HepG2 (cell line): Measurements from ENCODE around the gene CYP46A1.

Source experiments
- CEBPB ChIP-seq: IDR thresholded peaks from 2 replicates; pipeline ENCODE4 v1.6.1; 2011; ENCODE audit warnings: low read depth, low read length, improper control_type of control experiment, borderline replicate concordance
- ETV6 ChIP-seq: sonication (generic); formaldehyde crosslinking; conservative IDR thresholded peaks from 2 replicates; pipeline ENCODE4 v1.4.0; 2020; ENCODE audit warnings: missing genetic modification reagents
- MAX ChIP-seq: IDR thresholded peaks from 2 replicates; pipeline ENCODE4 v1.6.1; 2012; ENCODE audit warnings: inconsistent platforms
- RXRA ChIP-seq: sonication (generic); formaldehyde crosslinking; IDR thresholded peaks from 2 replicates; pipeline ENCODE4 v1.5.1; 2020; ENCODE audit warnings: missing genetic modification reagents
- ZNF607 ChIP-seq: sonication (generic); formaldehyde crosslinking; IDR thresholded peaks from 2 replicates; pipeline ENCODE4 v1.5.1; 2020; ENCODE audit warnings: missing genetic modification reagents, mild to moderate bottlenecking, borderline replicate concordance
- TF ChIP-seq, protein P1 (sequence below), 2 experiments: IDR thresholded peaks; 2 replicates each; pipeline ENCODE4 v1.6.1; 2011 to 2012; ENCODE audit warnings: low read length in 2 of 2, borderline replicate concordance in 1 of 2, low read depth in 1 of 2, mild to moderate bottlenecking in 1 of 2, moderate library complexity in 1 of 2

DNA sequence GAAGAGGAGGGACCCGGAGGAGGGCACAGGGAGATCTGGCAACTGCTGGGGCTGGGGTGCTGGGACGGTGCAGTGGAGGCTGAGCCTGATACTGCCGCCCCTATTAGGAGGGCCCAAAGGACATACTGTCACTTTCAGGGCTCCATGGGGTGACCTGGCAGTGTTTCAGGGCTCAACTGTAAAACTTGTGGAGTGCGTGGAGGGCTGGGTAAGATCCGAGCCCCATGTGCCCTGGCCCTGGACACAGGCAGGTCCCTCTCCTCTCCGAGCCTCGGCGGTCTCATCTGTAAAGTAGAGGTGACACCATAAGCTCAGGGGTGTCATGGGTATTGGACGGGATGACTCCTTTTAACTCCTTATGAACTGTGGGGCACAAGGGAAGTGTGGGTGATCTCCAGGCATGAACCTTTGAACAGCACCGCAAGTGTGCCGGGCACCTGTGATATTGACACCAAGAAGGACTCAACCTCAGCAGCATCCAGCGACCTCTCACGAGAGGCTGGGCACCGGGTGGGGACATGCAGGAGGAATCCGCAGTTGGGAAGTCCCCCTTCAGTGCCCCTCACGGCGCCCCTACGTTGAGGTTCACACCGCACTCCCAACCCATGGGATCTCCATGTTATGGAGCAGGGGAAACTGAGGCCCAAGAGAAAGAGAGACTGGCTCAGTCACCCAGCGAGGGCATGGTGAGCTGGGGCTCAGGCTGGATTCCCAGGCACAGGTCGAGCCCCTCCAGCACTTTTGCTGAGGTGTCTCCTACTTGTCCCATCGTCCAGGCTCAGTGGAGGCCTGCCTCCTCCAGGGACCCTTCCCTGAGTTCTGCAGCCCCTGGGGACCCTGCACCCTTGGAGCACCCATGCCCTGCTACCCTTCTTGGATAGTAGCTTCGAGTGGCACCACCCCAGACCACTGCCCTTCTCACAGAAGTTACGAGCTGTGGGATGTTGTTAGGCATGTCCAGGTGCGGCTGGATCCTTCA is 58.7 kb downstream of the CYP46A1 start:
- TF ChIP-seq MAX (no peak), ZNF607 (CRISPR knock-in tag) (no peak), CEBPB (no peak), RXRA (no peak), ETV6 (CRISPR knock-in tag) (no peak)
- TF ChIP-seq, protein P1, sequence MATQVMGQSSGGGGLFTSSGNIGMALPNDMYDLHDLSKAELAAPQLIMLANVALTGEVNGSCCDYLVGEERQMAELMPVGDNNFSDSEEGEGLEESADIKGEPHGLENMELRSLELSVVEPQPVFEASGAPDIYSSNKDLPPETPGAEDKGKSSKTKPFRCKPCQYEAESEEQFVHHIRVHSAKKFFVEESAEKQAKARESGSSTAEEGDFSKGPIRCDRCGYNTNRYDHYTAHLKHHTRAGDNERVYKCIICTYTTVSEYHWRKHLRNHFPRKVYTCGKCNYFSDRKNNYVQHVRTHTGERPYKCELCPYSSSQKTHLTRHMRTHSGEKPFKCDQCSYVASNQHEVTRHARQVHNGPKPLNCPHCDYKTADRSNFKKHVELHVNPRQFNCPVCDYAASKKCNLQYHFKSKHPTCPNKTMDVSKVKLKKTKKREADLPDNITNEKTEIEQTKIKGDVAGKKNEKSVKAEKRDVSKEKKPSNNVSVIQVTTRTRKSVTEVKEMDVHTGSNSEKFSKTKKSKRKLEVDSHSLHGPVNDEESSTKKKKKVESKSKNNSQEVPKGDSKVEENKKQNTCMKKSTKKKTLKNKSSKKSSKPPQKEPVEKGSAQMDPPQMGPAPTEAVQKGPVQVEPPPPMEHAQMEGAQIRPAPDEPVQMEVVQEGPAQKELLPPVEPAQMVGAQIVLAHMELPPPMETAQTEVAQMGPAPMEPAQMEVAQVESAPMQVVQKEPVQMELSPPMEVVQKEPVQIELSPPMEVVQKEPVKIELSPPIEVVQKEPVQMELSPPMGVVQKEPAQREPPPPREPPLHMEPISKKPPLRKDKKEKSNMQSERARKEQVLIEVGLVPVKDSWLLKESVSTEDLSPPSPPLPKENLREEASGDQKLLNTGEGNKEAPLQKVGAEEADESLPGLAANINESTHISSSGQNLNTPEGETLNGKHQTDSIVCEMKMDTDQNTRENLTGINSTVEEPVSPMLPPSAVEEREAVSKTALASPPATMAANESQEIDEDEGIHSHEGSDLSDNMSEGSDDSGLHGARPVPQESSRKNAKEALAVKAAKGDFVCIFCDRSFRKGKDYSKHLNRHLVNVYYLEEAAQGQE (IDR thresholded peaks at IDR 0.05; ENCODE audit: borderline replicate concordance in 1 of 2, low read depth in 1 of 2, low read length in 2 of 2): no peak
